ENCODE measurements around the gene ZNF17. TPM values are rescaled to one million over a fixed set of nuclear protein-coding genes. Genes with fewer than 3 reads are reported as not detected.
"Not testable (repeated sequence)": the region's sequence is repeated elsewhere in the genome, so short reads cannot be mapped to it uniquely, and the experiment has no call there.

ZNF17 gene
- total RNA-seq, 1 donor from 2014 or later: 12.7 TPM

DNA sequence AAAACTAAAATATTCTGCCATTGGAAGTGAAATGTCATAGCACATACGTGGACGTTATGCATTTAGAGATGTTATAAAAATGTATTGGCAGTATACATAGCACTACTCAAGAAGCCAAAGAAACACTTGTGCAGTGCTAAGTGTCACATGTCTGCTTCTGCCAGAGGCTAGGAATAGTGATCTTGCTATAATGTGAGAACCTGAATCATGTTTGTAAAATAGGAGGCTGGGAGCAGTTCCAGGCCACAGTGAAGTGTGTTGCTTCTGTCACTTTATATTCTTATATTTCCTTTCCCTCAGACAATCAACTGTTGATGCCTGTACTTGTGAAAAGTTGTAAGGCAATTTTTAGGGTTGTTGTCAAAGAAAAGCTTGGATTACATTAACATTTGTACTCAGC lies 44.2 kb upstream of the ZNF17 start:
- peaks cover 43% of the 10 kb centered on the region for H3K36me3 Mint-ChIP-seq (ENCODE audit: unreplicated experiment)
- no peaks in the 10 kb centered on the region for H3K27me3 Mint-ChIP-seq (ENCODE audit: unreplicated experiment)
- no peak overlapping the region for H3K4me3 Mint-ChIP-seq (ENCODE audit: unreplicated experiment)
- DNase-seq (ENCODE audit: extremely low spot score, unreplicated experiment): no peak
- peaks cover 9% of the 10 kb centered on the region for H3K9me3 Mint-ChIP-seq (ENCODE audit: unreplicated experiment)
- no peak overlapping the region for H3K27ac Mint-ChIP-seq (ENCODE audit: unreplicated experiment)
- H3K4me1 Mint-ChIP-seq (ENCODE audit: unreplicated experiment): peaks cover 14% of the 10 kb centered on the region
- TF ChIP-seq CTCF (IDR thresholded peaks at IDR 0.05): no peak

DNA sequence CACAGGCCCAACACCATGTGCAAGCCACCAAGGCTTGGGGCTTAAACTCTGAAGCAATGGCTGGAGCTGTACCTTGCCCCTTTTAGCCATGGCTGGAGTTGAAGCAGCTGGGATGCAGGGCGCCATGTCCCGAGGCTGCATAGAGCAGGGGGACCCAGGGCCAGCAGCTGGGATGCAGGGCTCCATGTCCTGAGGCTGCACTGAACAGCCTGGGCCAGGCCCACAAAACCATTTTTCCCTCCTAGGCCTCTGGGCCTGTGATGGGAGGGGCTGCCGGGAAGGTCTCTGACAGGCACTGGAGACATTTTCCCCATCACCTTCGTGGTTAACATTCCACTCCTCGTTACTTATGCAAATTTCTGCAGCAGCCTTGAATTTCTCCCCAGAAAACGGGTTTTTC lies 36.8 kb upstream of the ZNF17 start:
- no peak for TF ChIP-seq CTCF (IDR thresholded peaks at IDR 0.05)
- Mint-ChIP-seq H3K4me1 (ENCODE audit: unreplicated experiment) (no peaks in the 10 kb centered on the region), H3K27me3 (ENCODE audit: unreplicated experiment) (no peaks in the 10 kb centered on the region), H3K4me3 (ENCODE audit: unreplicated experiment) (no peak overlapping the region), H3K27ac (ENCODE audit: unreplicated experiment) (no peak overlapping the region), H3K9me3 (ENCODE audit: unreplicated experiment) (peaks cover 27% of the 10 kb centered on the region), H3K36me3 (ENCODE audit: unreplicated experiment) (peaks cover 89% of the 10 kb centered on the region)
- no peak for DNase-seq (ENCODE audit: extremely low spot score, unreplicated experiment)

- DNase-seq (ENCODE audit: extremely low spot score, unreplicated experiment); H3K4me3 Mint-ChIP-seq (ENCODE audit: unreplicated experiment); H3K27ac Mint-ChIP-seq (ENCODE audit: unreplicated experiment); H3K4me1 Mint-ChIP-seq (ENCODE audit: unreplicated experiment); H3K27me3 Mint-ChIP-seq (ENCODE audit: unreplicated experiment): not testable (repeated sequence)
- peaks cover 89% of the 10 kb centered on the region for H3K36me3 Mint-ChIP-seq (ENCODE audit: unreplicated experiment)
- H3K9me3 Mint-ChIP-seq (ENCODE audit: unreplicated experiment): peaks cover 32% of the 10 kb centered on the region
These were observed 36.3 kb upstream of the ZNF17 start for GRCh38 chr19:57374647-57375046.

DNA sequence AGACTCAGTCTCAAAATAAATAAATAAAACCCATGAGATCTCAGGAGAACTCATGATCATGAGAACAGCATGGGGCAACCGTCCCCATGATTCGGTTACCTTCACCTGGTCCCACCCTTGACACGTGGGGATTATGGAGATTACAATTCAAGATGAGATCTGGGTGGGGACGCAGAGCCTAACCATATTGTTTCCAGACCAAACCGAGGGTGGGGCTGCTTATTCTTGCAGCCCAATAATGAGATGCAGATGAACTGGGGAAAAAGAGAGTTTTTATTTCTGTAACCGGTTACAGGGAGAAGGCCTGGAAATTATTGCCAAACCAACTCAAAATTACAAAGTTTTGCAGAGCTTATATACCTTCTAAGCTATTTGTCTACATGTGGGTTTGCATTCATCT lies 34.8 kb upstream of the ZNF17 start:
- peaks cover 42% of the 10 kb centered on the region for H3K9me3 Mint-ChIP-seq (ENCODE audit: unreplicated experiment)
- no peaks in the 10 kb centered on the region for H3K4me1 Mint-ChIP-seq (ENCODE audit: unreplicated experiment)
- no peak overlapping the region for H3K27ac Mint-ChIP-seq (ENCODE audit: unreplicated experiment)
- peaks cover 81% of the 10 kb centered on the region for H3K36me3 Mint-ChIP-seq (ENCODE audit: unreplicated experiment)
- no peak for DNase-seq (ENCODE audit: extremely low spot score, unreplicated experiment)
- H3K4me3 Mint-ChIP-seq (ENCODE audit: unreplicated experiment): no peak overlapping the region
- no peak for TF ChIP-seq CTCF (IDR thresholded peaks at IDR 0.05)
- no peaks in the 10 kb centered on the region for H3K27me3 Mint-ChIP-seq (ENCODE audit: unreplicated experiment)

GRCh38 chr19:57377498-57378146 lies 33.3 kb upstream of the ZNF17 start:
- no peak for TF ChIP-seq CTCF (IDR thresholded peaks at IDR 0.05)

More at GRCh38 chr19:57377498-57378146, 33.3 kb upstream of the ZNF17 start:
- Mint-ChIP-seq H3K27ac (ENCODE audit: unreplicated experiment) (no peak overlapping the region), H3K4me3 (ENCODE audit: unreplicated experiment) (no peak overlapping the region), H3K27me3 (ENCODE audit: unreplicated experiment) (no peaks in the 10 kb centered on the region), H3K9me3 (ENCODE audit: unreplicated experiment) (peaks cover 35% of the 10 kb centered on the region), H3K36me3 (ENCODE audit: unreplicated experiment) (peaks cover 66% of the 10 kb centered on the region), H3K4me1 (ENCODE audit: unreplicated experiment) (no peaks in the 10 kb centered on the region)
- no peak for DNase-seq (ENCODE audit: extremely low spot score, unreplicated experiment)

Measured in osteocyte (in vitro differentiated cells).